Glutamatergic neuron (in vitro differentiated cells): Measurements from ENCODE around the gene SLC35G6. TPM values are rescaled to one million over a fixed set of nuclear protein-coding genes. Genes with fewer than 3 reads are reported as not detected.
A peak's percentile ranks its signal among the peaks of the same experiment; 100 is the strongest.

Experiments
- DNase-seq: peaks from one replicate; pipeline ENCODE4 v3.0.0; 2022
- H3K27ac Mint-ChIP-seq: one replicate; pipeline ENCODE4 v1.8.0; 2020; ENCODE audit warnings: mild to moderate bottlenecking, mixed read lengths, inconsistent platforms; ENCODE audit not compliant: unreplicated experiment
- H3K27me3 Mint-ChIP-seq: one replicate; pipeline ENCODE4 v1.8.0; 2020; ENCODE audit warnings: mild to moderate bottlenecking, moderate library complexity, mixed read lengths, inconsistent platforms; ENCODE audit not compliant: unreplicated experiment
- H3K36me3 Mint-ChIP-seq: one replicate; pipeline ENCODE4 v1.8.0; 2020; ENCODE audit warnings: mild to moderate bottlenecking, mixed read lengths, inconsistent platforms; ENCODE audit not compliant: unreplicated experiment
- H3K4me1 Mint-ChIP-seq: one replicate; pipeline ENCODE4 v1.8.0; 2020; ENCODE audit warnings: mild to moderate bottlenecking, low read depth, mixed read lengths, inconsistent platforms; ENCODE audit not compliant: unreplicated experiment
- H3K4me3 Mint-ChIP-seq: one replicate; pipeline ENCODE4 v1.8.0; 2020; ENCODE audit warnings: mild to moderate bottlenecking, mixed read lengths, inconsistent platforms; ENCODE audit not compliant: unreplicated experiment
- H3K9me3 Mint-ChIP-seq: one replicate; pipeline ENCODE4 v1.8.0; 2020; ENCODE audit warnings: mild to moderate bottlenecking, moderate library complexity, mixed read lengths, inconsistent platforms; ENCODE audit not compliant: unreplicated experiment
- CTCF ChIP-seq: fragments of 200-600 bp; sonication (generic); IDR thresholded peaks from one replicate; pipeline ENCODE4 v1.5.0; 2021; ENCODE audit not compliant: partially characterized antibody, unreplicated experiment
- total RNA-seq: library from RNA; stranded (reverse); fragmentation: NEBNext Ultra II Directional; extraction: Animal tissue kit (Norgen Biotek cat#: 25700); gene quantifications from one replicate; pipeline ENCODE4 v1.2.1, GENCODE V29; 2021; ENCODE audit not compliant: unreplicated experiment

The SLC35G6 gene
- total RNA-seq, 1 donor from 2014 or later = 0.34 TPM

- Mint-ChIP-seq H3K4me1 (peaks cover 6% of the 10 kb centered on the region), H3K9me3 (peaks cover 11% of the 10 kb centered on the region), H3K27ac (no peak overlapping the region), H3K36me3 (peaks cover 4% of the 10 kb centered on the region), H3K4me3 (peak overlapping the region; percentile 22), H3K27me3 (peaks cover 2% of the 10 kb centered on the region)
- TF ChIP-seq CTCF = no peak
- DNase-seq = no peak
These were observed 20.2 kb upstream of the SLC35G6 start for GRCh38 chr17:7460850-7461660.

- Mint-ChIP-seq H3K9me3 (peaks cover 8% of the 10 kb centered on the region), H3K36me3 (peaks cover 4% of the 10 kb centered on the region), H3K4me3 (no peak overlapping the region), H3K27ac (no peak overlapping the region), H3K4me1 (peaks cover 5% of the 10 kb centered on the region), H3K27me3 (peaks cover 7% of the 10 kb centered on the region)
- DNase-seq = no peak
- no peak for TF ChIP-seq CTCF
These were observed 18.5 kb upstream of the SLC35G6 start for GRCh38 chr17:7462474-7463371.

DNA sequence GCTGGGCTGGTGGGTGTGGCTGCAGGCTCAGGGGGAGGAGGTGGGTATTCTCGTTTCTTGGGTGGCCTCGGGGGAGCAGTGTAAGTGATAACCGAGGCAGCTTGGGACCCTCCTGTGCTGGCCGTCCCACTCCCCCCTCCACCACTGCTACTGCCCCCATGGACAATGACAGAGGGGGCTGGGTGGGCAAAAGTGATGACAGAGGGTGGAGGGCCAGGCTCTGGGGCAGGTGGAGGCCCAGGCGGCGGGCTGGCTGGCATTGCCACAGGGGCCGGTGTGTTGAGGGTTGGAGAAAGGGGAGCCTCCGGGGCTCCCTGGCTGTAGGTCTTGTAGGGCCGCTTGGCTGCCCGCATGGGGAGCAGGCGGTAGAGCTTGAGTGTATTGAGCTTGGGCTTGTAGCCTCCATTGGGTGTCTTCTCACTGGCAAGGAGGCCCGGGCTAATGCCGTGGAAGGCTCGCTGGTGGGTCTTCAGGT, 17.8 kb upstream of the SLC35G6 start:
- Mint-ChIP-seq H3K4me1 (peaks cover 5% of the 10 kb centered on the region), H3K9me3 (peaks cover 8% of the 10 kb centered on the region), H3K27ac (no peak overlapping the region), H3K27me3 (peaks cover 7% of the 10 kb centered on the region), H3K36me3 (peaks cover 4% of the 10 kb centered on the region), H3K4me3 (no peak overlapping the region)
- no peak for DNase-seq
- no peak for TF ChIP-seq CTCF

DNA sequence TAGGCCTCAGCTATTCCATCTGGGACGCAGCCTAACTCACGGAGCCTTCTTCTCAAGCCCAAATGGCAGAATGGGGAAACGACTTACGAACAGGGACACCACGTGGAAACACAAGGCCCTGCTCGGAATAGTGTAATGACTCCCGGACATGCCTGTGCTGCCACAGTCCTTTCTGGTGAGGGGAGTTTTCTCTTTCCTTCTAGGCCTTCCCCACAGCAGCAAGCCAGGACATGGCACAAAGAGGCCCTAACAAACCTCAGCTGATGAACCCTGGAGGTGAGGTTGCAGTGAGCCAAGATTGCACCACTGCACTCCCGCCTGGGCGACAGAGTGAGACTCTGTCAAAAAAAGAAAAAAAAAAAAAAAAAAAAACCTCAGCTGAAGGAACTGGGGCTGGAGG, 17.2 kb upstream of the SLC35G6 start:
- no peak for DNase-seq
- H3K27me3 Mint-ChIP-seq = peaks cover 7% of the 10 kb centered on the region
- no peak overlapping the region for H3K27ac Mint-ChIP-seq
- no peak for TF ChIP-seq CTCF
- H3K9me3 Mint-ChIP-seq = peaks cover 8% of the 10 kb centered on the region
- H3K36me3 Mint-ChIP-seq = peaks cover 4% of the 10 kb centered on the region
- no peak overlapping the region for H3K4me3 Mint-ChIP-seq
- peaks cover 5% of the 10 kb centered on the region for H3K4me1 Mint-ChIP-seq
